ENCODE measurements around the gene ADGRB2. TPM values are rescaled to one million over a fixed set of nuclear protein-coding genes. Genes with fewer than 3 reads are reported as not detected.

Gene ADGRB2
- total and polyA plus RNA-seq, 2 of the 4 experiments (the other 2 are of a cell fraction), result 2.2 to 11.9 TPM

- Histone ChIP-seq H4K91ac (ENCODE audit: insufficient read depth, low read depth, low read length) (no peak overlapping the region), H3K27me3 (ENCODE audit: control insufficient read depth, insufficient read depth, low read length) (no peaks in the 10 kb centered on the region), H2BK20ac (ENCODE audit: low read depth, low read length) (no peak overlapping the region), H3K4me3 (ENCODE audit: insufficient read depth, low read depth, low read length) (no peak overlapping the region), H2BK15ac (ENCODE audit: low read depth, low read length) (no peak overlapping the region), H3K18ac (ENCODE audit: low read depth, low read length) (no peak overlapping the region), H2AK5ac (ENCODE audit: low read depth, low read length) (no peak overlapping the region), H4K8ac (ENCODE audit: low read depth in 2 of 2, low read length in 2 of 2) (no peak overlapping the region), H3K56ac (ENCODE audit: extremely low read depth, insufficient read depth, low read length) (no peak overlapping the region), H4K5ac (ENCODE audit: low read depth, low read length) (no peak overlapping the region), H2AK9ac (replicated peaks; ENCODE audit: low read depth, low read length, poor library complexity) (no peak overlapping the region), H3K9ac (ENCODE audit: low read depth, low read length) (no peak overlapping the region), H3K79me1 (ENCODE audit: low read depth in 1 of 2, low read length in 2 of 2) (no peaks in the 10 kb centered on the region), H2BK5ac (ENCODE audit: low read depth, low read length, poor library complexity, severe bottlenecking) (no peak overlapping the region), H2AFZ (replicated peaks; ENCODE audit: low read length, poor library complexity) (no peak overlapping the region), H3K27ac (ENCODE audit: insufficient read depth, low read length) (no peak overlapping the region), H3K9me3 (ENCODE audit: control insufficient read depth, insufficient read depth, low read length) (no peaks in the 10 kb centered on the region), H3K4me1 (ENCODE audit: control insufficient read depth, insufficient read depth, low read length) (no peaks in the 10 kb centered on the region; the same call in 1 of the 2 replicates), H4K20me1 (ENCODE audit: insufficient read depth, low read length) (no peaks in the 10 kb centered on the region), H3K4ac (ENCODE audit: low read depth, low read length) (no peak overlapping the region), H3K36me3 (ENCODE audit: control insufficient read depth, insufficient read depth, low read length) (no peaks in the 10 kb centered on the region), H3K9me1 (ENCODE audit: insufficient read depth, low read length) (0 out of 2 replicates have a peak, but pooled peaks cover 3% of the 10 kb centered on the region), H3K4me2 (ENCODE audit: low read depth, low read length) (no peak overlapping the region), H3K23ac (ENCODE audit: low read depth, low read length) (no peak overlapping the region), H3K14ac (replicated peaks; ENCODE audit: low read depth, low read length) (no peak overlapping the region), H2BK120ac (ENCODE audit: low read depth, low read length) (no peak overlapping the region)
- ChIA-PET CTCF (no interaction called here), POLR2A (ENCODE audit: unreplicated experiment) (no interaction called here)
- 50% methylated on average over 1 of the region's 4 CpGs; no CpG with 5 or more reads in 1 of the 2 experiments for WGBS, 2 experiments (ENCODE audit: extremely low coverage in 2 of 2, insufficient read length in 1 of 2)
- TF ChIP-seq POLR2A (IDR thresholded peaks at IDR 0.05; ENCODE audit: low read depth, low read length) (no peak), CEBPB (IDR thresholded peaks at IDR 0.05; ENCODE audit: low read depth, low read length) (no peak), BHLHE40 (IDR thresholded peaks at IDR 0.05; ENCODE audit: low read depth, low read length) (no peak), MAZ (IDR thresholded peaks at IDR 0.05; ENCODE audit: borderline replicate concordance, low read depth, low read length) (no peak), RFX5 (IDR thresholded peaks at IDR 0.05; ENCODE audit: low read depth, low read length) (no peak), NFE2L2 (IDR thresholded peaks at IDR 0.05; ENCODE audit: low read depth, low read length) (no peak)
- intact Hi-C loops (cut with micrococcal nuclease) (no loop called here), dilution Hi-C loops (cut with HindIII; ENCODE audit: low sequenced_read_pairs, unreplicated experiment) (no loop called here), in situ Hi-C loops (cut with MboI; ENCODE audit: low sequenced_read_pairs) (loop anchor here (5.0 kb wide), 1 partner anchor 153 kb away; no protein-coding TSS in a partner anchor)
- ATAC-seq (ENCODE audit: low read depth) (no peak), DNase-seq (no peak)
- no TSS peak for BruUV-seq (replicated peaks)
These were observed 45.6 kb upstream of the ADGRB2 start for GRCh38 chr1:31809698-31810097.

Measured in IMR-90 (cell line).